ENCODE measurements around the gene TAPT1. TPM values are rescaled to one million over a fixed set of nuclear protein-coding genes. Genes with fewer than 3 reads are reported as not detected.

The TAPT1 gene
- total and polyA plus RNA-seq, 2 of the 13 experiments (the other 11 are each of a cell fraction or from before 2014, with no cell fraction given) = 24.5 to 25.3 TPM

DNA sequence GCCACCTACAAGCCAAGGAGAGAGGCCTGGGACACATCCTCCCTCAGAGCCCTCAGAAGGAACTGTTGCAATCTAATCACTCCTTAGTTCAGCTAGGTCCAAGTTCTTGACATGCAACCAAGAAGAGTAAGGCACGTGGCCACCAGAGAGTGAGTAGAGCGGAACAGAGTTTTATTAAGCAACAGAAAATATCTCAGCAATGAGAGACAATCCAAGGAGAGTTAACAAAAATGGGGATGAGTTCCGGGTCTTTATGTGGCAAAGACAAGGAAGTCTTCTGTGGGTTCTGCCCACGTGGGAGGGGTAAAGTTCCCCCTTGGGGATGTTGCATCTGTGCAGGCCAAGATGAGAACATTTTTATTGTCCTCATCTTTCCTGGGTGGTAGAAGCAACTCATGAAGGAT is 104.0 kb downstream of the TAPT1 start:
- H3K36me3 ChIP-seq (replicated peaks in 1 of 2; ENCODE audit: control insufficient read depth in 1 of 2, insufficient read depth in 2 of 2, low read length in 2 of 2) = no peaks in the 10 kb centered on the region
- ATAC-seq = no peak
- no peak for DNase-seq (ENCODE audit: low spot score)
- no peak overlapping the region for H2AFZ ChIP-seq (ENCODE audit: low read length)
- H3K79me2 ChIP-seq (ENCODE audit: insufficient read depth, low read length) = no peaks in the 10 kb centered on the region
- peaks cover 60% of the 10 kb centered on the region for H3K4me1 ChIP-seq (ENCODE audit: insufficient read depth, low read length)
- CTCF ChIA-PET (ENCODE audit: low intra/inter-chr PET ratio, low total read pairs) = no interaction called here
- intact Hi-C loops (cut with micrococcal nuclease; ENCODE audit: unreplicated experiment) = no loop called here
- no peak overlapping the region for H3K27ac ChIP-seq (ENCODE audit: extremely low read length, insufficient read depth, low read length)
- H3K9ac ChIP-seq (ENCODE audit: insufficient read depth, low read depth, low read length) = no peak overlapping the region
- in situ Hi-C loops (cut with HindIII; ENCODE audit: extremely low pct_ligation_motif_present, low pct_unique_long_range_greater_than_20kb) = no loop called here
- WGBS (ENCODE audit: low lambda C conversion rate) = 51% methylated on average over 4 of the region's 4 CpGs
- FAIRE-seq = no peak
- no peaks in the 10 kb centered on the region for H4K20me1 ChIP-seq (ENCODE audit: insufficient read depth, low read length)
- POLR2A ChIA-PET = interaction anchor here (1.3 kb wide), 1 partner anchor 19 kb away, joined by 4 read pairs; no protein-coding TSS in a partner anchor
- no peak overlapping the region for H3K4me3 ChIP-seq (replicated peaks in 1 of 3; ENCODE audit: insufficient read depth in 1 of 3, low read depth in 2 of 3, low read length in 3 of 3)
- no peak overlapping the region for H3K4me2 ChIP-seq (ENCODE audit: low read depth, low read length)
- no peaks in the 10 kb centered on the region for H3K9me3 ChIP-seq (ENCODE audit: low read length)
- H3K27me3 ChIP-seq (ENCODE audit: control insufficient read depth in 1 of 2, insufficient read depth in 2 of 2, low read length in 2 of 2) = peaks cover 0 to 9% of the 10 kb centered on the region in 2 experiments; a peak in 4 of 5 replicates
- no TSS peak for BruUV-seq (replicated peaks)
- TF ChIP-seq, protein P1, sequence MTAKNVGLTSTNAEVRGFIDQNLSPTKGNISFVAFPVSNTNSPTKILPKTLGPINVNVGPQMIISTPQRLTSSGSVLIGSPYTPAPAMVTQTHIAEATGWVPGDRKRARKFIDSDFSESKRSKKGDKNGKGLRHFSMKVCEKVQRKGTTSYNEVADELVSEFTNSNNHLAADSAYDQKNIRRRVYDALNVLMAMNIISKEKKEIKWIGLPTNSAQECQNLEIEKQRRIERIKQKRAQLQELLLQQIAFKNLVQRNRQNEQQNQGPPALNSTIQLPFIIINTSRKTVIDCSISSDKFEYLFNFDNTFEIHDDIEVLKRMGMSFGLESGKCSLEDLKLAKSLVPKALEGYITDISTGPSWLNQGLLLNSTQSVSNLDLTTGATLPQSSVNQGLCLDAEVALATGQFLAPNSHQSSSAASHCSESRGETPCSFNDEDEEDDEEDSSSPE (CRISPR knock-in tag; IDR thresholded peaks at IDR 0.05) = no peak
- TF ChIP-seq, protein P2, sequence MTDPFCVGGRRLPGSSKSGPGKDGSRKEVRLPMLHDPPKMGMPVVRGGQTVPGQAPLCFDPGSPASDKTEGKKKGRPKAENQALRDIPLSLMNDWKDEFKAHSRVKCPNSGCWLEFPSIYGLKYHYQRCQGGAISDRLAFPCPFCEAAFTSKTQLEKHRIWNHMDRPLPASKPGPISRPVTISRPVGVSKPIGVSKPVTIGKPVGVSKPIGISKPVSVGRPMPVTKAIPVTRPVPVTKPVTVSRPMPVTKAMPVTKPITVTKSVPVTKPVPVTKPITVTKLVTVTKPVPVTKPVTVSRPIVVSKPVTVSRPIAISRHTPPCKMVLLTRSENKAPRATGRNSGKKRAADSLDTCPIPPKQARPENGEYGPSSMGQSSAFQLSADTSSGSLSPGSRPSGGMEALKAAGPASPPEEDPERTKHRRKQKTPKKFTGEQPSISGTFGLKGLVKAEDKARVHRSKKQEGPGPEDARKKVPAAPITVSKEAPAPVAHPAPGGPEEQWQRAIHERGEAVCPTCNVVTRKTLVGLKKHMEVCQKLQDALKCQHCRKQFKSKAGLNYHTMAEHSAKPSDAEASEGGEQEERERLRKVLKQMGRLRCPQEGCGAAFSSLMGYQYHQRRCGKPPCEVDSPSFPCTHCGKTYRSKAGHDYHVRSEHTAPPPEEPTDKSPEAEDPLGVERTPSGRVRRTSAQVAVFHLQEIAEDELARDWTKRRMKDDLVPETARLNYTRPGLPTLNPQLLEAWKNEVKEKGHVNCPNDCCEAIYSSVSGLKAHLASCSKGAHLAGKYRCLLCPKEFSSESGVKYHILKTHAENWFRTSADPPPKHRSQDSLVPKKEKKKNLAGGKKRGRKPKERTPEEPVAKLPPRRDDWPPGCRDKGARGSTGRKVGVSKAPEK (CRISPR knock-in tag; IDR thresholded peaks at IDR 0.05; ENCODE audit: borderline replicate concordance) = no peak
- no peak for TF ChIP-seq ZNF605 (CRISPR knock-in tag; IDR thresholded peaks at IDR 0.05)
- TF ChIP-seq, protein P3, sequence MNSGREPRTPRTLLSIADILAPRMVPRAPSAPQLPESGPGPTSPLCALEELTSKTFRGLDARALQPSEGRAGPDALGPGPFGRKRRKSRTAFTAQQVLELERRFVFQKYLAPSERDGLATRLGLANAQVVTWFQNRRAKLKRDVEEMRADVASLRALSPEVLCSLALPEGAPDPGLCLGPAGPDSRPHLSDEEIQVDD (CRISPR knock-in tag; IDR thresholded peaks at IDR 0.05; ENCODE audit: borderline replicate concordance) = no peak
- TF ChIP-seq ZNF367 (CRISPR knock-in tag; IDR thresholded peaks at IDR 0.05; ENCODE audit: borderline replicate concordance) = no peak
- TF ChIP-seq, protein P4, sequence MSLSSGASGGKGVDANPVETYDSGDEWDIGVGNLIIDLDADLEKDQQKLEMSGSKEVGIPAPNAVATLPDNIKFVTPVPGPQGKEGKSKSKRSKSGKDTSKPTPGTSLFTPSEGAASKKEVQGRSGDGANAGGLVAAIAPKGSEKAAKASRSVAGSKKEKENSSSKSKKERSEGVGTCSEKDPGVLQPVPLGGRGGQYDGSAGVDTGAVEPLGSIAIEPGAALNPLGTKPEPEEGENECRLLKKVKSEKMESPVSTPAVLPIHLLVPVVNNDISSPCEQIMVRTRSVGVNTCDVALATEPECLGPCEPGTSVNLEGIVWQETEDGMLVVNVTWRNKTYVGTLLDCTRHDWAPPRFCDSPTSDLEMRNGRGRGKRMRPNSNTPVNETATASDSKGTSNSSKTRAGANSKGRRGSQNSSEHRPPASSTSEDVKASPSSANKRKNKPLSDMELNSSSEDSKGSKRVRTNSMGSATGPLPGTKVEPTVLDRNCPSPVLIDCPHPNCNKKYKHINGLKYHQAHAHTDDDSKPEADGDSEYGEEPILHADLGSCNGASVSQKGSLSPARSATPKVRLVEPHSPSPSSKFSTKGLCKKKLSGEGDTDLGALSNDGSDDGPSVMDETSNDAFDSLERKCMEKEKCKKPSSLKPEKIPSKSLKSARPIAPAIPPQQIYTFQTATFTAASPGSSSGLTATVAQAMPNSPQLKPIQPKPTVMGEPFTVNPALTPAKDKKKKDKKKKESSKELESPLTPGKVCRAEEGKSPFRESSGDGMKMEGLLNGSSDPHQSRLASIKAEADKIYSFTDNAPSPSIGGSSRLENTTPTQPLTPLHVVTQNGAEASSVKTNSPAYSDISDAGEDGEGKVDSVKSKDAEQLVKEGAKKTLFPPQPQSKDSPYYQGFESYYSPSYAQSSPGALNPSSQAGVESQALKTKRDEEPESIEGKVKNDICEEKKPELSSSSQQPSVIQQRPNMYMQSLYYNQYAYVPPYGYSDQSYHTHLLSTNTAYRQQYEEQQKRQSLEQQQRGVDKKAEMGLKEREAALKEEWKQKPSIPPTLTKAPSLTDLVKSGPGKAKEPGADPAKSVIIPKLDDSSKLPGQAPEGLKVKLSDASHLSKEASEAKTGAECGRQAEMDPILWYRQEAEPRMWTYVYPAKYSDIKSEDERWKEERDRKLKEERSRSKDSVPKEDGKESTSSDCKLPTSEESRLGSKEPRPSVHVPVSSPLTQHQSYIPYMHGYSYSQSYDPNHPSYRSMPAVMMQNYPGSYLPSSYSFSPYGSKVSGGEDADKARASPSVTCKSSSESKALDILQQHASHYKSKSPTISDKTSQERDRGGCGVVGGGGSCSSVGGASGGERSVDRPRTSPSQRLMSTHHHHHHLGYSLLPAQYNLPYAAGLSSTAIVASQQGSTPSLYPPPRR (CRISPR knock-in tag; IDR thresholded peaks at IDR 0.05; ENCODE audit: borderline replicate concordance) = no peak
- no peak for TF ChIP-seq GFI1 (CRISPR knock-in tag; IDR thresholded peaks at IDR 0.05; ENCODE audit: borderline replicate concordance)
- TF ChIP-seq, protein P5, sequence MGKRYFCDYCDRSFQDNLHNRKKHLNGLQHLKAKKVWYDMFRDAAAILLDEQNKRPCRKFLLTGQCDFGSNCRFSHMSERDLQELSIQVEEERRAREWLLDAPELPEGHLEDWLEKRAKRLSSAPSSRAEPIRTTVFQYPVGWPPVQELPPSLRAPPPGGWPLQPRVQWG (CRISPR knock-in tag; IDR thresholded peaks at IDR 0.05; ENCODE audit: borderline replicate concordance, low read depth) = no peak
- TF ChIP-seq, protein P6, sequence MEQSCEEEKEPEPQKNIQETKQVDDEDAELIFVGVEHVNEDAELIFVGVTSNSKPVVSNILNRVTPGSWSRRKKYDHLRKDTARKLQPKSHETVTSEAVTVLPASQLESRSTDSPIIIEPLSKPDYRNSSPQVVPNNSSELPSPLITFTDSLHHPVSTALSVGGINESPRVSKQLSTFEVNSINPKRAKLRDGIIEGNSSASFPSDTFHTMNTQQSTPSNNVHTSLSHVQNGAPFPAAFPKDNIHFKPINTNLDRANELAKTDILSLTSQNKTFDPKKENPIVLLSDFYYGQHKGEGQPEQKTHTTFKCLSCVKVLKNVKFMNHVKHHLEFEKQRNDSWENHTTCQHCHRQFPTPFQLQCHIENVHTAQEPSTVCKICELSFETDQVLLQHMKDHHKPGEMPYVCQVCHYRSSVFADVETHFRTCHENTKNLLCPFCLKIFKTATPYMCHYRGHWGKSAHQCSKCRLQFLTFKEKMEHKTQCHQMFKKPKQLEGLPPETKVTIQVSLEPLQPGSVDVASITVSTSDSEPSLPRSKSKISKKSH (CRISPR knock-in tag; IDR thresholded peaks at IDR 0.05; ENCODE audit: borderline replicate concordance) = no peak
- TF ChIP-seq ZNF234 (CRISPR knock-in tag; conservative IDR thresholded peaks at IDR 0.05) = no peak

All from HepG2 (cell line).